HS-5 (cell line): ENCODE results near the gene ABCD3.
A peak's percentile ranks its signal among the peaks of the same experiment; 100 is the strongest.

Experiments used
- DNase-seq: peaks from one replicate; pipeline ENCODE4 v3.0.0-alpha.2; 2012; ENCODE audit warnings: low read depth

ABCD3 gene

GRCh38 chr1:94527447-94528031 is 109.3 kb downstream of the ABCD3 start:
- no peak for DNase-seq

GRCh38 chr1:94528299-94528698 is 110.1 kb downstream of the ABCD3 start:
- DNase-seq = no peak

- DNase-seq = no peak
Observed at GRCh38 chr1:94528826-94529225, 110.6 kb downstream of the ABCD3 start.

GRCh38 chr1:94529416-94529815 is 111.2 kb downstream of the ABCD3 start:
- no peak for DNase-seq

GRCh38 chr1:94530373-94530878 is 112.2 kb downstream of the ABCD3 start:
- no peak for DNase-seq

- no peak for DNase-seq
Observed at GRCh38 chr1:94531664-94532063, 113.5 kb downstream of the ABCD3 start.

GRCh38 chr1:94532077-94532476 is 113.9 kb downstream of the ABCD3 start:
- DNase-seq = no peak

GRCh38 chr1:94535095-94535494 is 116.9 kb downstream of the ABCD3 start:
- no peak for DNase-seq

GRCh38 chr1:94535879-94536278 is 117.7 kb downstream of the ABCD3 start:
- no peak for DNase-seq

GRCh38 chr1:94537254-94537653 is 119.1 kb downstream of the ABCD3 start:
- no peak for DNase-seq

GRCh38 chr1:94538243-94538827 is 120.1 kb downstream of the ABCD3 start:
- no peak for DNase-seq

- no peak for DNase-seq
Observed at GRCh38 chr1:94539496-94539895, 121.3 kb downstream of the ABCD3 start.

GRCh38 chr1:94540440-94541245 is 122.5 kb downstream of the ABCD3 start:
- no peak for DNase-seq

- peak; percentile 74 for DNase-seq
Observed at GRCh38 chr1:94541246-94542087, 123.3 kb downstream of the ABCD3 start, which contains the start of gene F3. Gene F3, minus strand, starts transcription at chr1:94541759. Its CDS starts 123 bp downstream, at chr1:94541636.

- DNase-seq = no peak
Observed at GRCh38 chr1:94542088-94542870, 124.1 kb downstream of the ABCD3 start.

GRCh38 chr1:94543001-94543400 is 124.8 kb downstream of the ABCD3 start:
- no peak for DNase-seq

- DNase-seq = no peak
Observed at GRCh38 chr1:94543893-94544635, 125.9 kb downstream of the ABCD3 start.

- DNase-seq = no peak
Observed at GRCh38 chr1:94544706-94545490, 126.7 kb downstream of the ABCD3 start.

- no peak for DNase-seq
Observed at GRCh38 chr1:94549706-94550105, 131.5 kb downstream of the ABCD3 start.

- no peak for DNase-seq
Observed at GRCh38 chr1:94550396-94550795, 132.2 kb downstream of the ABCD3 start.
